HG03558 (cell line): Measurements from ENCODE around the gene R3HCC1L.
A peak's percentile ranks its signal among the peaks of the same experiment; 100 is the strongest.

Source experiments
- ATAC-seq: cut with Tn5 transposase; IDR thresholded peaks from one replicate; pipeline ENCODE4 v1.9.1; 2021; ENCODE audit warnings: moderate number of reproducible peaks; ENCODE audit not compliant: unreplicated experiment; ENCODE audit errors: extremely low read depth

R3HCC1L gene

GRCh38 chr10:98134431-98135221 lies at the start of gene R3HCC1L:
Gene R3HCC1L, plus strand, starts transcription at chr10:98134657. Its CDS starts 73,458 bp downstream, at chr10:98208115.
- ATAC-seq: peak; percentile 61

GRCh38 chr10:98085238-98085637 lies 49.2 kb upstream of the R3HCC1L start:
- no peak for ATAC-seq

GRCh38 chr10:98086837-98087708 lies 47.4 kb upstream of the R3HCC1L start:
- ATAC-seq: no peak

GRCh38 chr10:98088186-98088971 lies 46.1 kb upstream of the R3HCC1L start:
- ATAC-seq: no peak

- no peak for ATAC-seq
Measured at GRCh38 chr10:98090822-98091221, 43.6 kb upstream of the R3HCC1L start.

- no peak for ATAC-seq
Measured at GRCh38 chr10:98096316-98096715, 38.1 kb upstream of the R3HCC1L start.

- ATAC-seq: no peak
Measured at GRCh38 chr10:98096731-98097130, 37.7 kb upstream of the R3HCC1L start.

GRCh38 chr10:98097175-98097574 lies 37.3 kb upstream of the R3HCC1L start:
- no peak for ATAC-seq

GRCh38 chr10:98097616-98098015 lies 36.8 kb upstream of the R3HCC1L start:
- ATAC-seq: no peak

- no peak for ATAC-seq
Measured at GRCh38 chr10:98098247-98098646, 36.2 kb upstream of the R3HCC1L start.

GRCh38 chr10:98100476-98100875 lies 34.0 kb upstream of the R3HCC1L start:
- no peak for ATAC-seq

GRCh38 chr10:98101366-98101765 lies 33.1 kb upstream of the R3HCC1L start:
- ATAC-seq: no peak

GRCh38 chr10:98104125-98104524 lies 30.3 kb upstream of the R3HCC1L start:
- no peak for ATAC-seq

- no peak for ATAC-seq
Measured at GRCh38 chr10:98106531-98106930, 27.9 kb upstream of the R3HCC1L start.

- no peak for ATAC-seq
Measured at GRCh38 chr10:98107644-98108430, 26.6 kb upstream of the R3HCC1L start.

GRCh38 chr10:98110356-98110755 lies 24.1 kb upstream of the R3HCC1L start:
- ATAC-seq: no peak

- ATAC-seq: no peak
Measured at GRCh38 chr10:98115031-98115787, 19.2 kb upstream of the R3HCC1L start.

- ATAC-seq: no peak
Measured at GRCh38 chr10:98119891-98120290, 14.6 kb upstream of the R3HCC1L start.
